ENCODE results near the gene ZC3HAV1.

ZC3HAV1 gene

DNA sequence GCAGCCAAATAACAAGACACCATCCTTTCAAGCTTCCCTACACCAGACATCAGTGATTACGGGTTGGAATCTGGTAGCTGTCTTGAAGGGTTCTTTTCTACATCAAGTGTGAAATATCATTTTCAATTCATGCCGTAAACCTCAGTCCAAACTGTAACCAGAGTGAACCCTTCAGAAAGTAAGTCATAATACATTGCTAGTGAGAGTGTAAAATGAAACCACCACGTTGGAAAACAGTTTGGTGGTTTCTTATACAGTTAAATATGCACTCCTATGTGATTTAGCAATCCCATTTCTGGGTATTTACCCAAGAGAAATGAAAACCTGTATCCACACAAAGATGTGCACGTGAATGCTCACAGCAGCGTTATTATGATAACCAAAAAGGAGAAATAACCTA, 48.1 kb downstream of the ZC3HAV1 start:
- ChIA-PET POLR2A (no interaction called here), CTCF (interaction anchor here (2.8 kb wide), 1 partner anchor 14 kb away, joined by 19 read pairs; no protein-coding TSS in a partner anchor)
- Histone ChIP-seq H3K27ac (ENCODE audit: extremely low read depth, low read depth, low read length) (no peak overlapping the region), H3K9me3 (ENCODE audit: control insufficient read depth, insufficient read depth, low read depth, low read length) (no peaks in the 10 kb centered on the region), H3K4me3 (ENCODE audit: low read depth, low read length) (no peak overlapping the region), H3K4me1 (ENCODE audit: control insufficient read depth, insufficient read depth, low read length) (no peaks in the 10 kb centered on the region), H3K36me3 (ENCODE audit: control insufficient read depth in 2 of 2, insufficient read depth in 1 of 2, low read length in 2 of 2) (peaks cover 8 to 82% of the 10 kb centered on the region in 2 experiments; a peak in 2 of 3 replicates)
- TF ChIP-seq ZNF366 (tag by site-specific recombination; conservative IDR thresholded peaks at IDR 0.05) (no peak), ZNF169 (tag by site-specific recombination; IDR thresholded peaks at IDR 0.05) (no peak), ZNF776 (tag by site-specific recombination; IDR thresholded peaks at IDR 0.05; ENCODE audit: borderline replicate concordance) (no peak), GLIS2 (tag by site-specific recombination; IDR thresholded peaks at IDR 0.05) (no peak), ZNF76 (tag by site-specific recombination; IDR thresholded peaks at IDR 0.05; ENCODE audit: borderline replicate concordance, low read depth) (no peak), ZNF843 (tag by site-specific recombination; IDR thresholded peaks at IDR 0.05) (no peak), ZNF350 (tag by site-specific recombination; IDR thresholded peaks at IDR 0.05) (no peak), ZNF792 (tag by site-specific recombination; IDR thresholded peaks at IDR 0.05) (no peak), ZNF416 (tag by site-specific recombination; IDR thresholded peaks at IDR 0.05) (no peak), ZBTB1 (tag by site-specific recombination; IDR thresholded peaks at IDR 0.05) (no peak), ZNF555 (tag by site-specific recombination; conservative IDR thresholded peaks at IDR 0.05) (no peak), ZNF133 (tag by site-specific recombination; IDR thresholded peaks at IDR 0.05) (no peak), ZNF530 (tag by site-specific recombination; IDR thresholded peaks at IDR 0.05; ENCODE audit: low read depth) (no peak)

DNA sequence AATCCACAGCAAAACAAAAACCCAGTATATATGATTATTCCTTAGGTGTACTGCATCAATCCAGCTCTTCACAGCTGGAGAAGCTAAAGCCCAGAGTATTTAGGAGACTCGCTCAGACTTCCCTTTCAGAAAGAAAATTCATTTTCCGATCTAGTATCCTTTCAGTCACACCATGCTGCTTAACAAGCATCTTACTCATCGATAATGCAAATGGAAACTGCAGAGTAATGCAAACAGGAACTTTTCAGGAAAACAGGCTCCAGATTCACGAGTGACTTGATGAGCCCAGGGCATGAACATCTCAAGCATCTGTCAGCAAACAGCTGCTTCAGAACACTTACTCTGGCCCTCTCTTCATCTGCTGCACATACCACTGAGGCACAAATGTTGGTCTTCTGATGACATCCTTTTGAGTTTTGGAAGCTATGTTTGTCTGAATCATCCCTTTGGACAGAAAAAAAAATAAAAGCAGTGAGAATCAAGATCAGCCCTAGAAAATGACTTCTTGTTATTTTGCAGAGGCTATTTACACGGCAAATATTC, 48.8 kb downstream of the ZC3HAV1 start:
- Histone ChIP-seq H3K9me3 (ENCODE audit: control insufficient read depth, insufficient read depth, low read depth, low read length) (no peaks in the 10 kb centered on the region), H3K4me3 (ENCODE audit: low read depth, low read length) (no peak overlapping the region), H3K36me3 (ENCODE audit: control insufficient read depth in 2 of 2, insufficient read depth in 1 of 2, low read length in 2 of 2) (peaks cover 8 to 80% of the 10 kb centered on the region in 2 experiments; a peak in 2 of 3 replicates), H3K4me1 (ENCODE audit: control insufficient read depth, insufficient read depth, low read length) (no peaks in the 10 kb centered on the region), H3K27ac (ENCODE audit: extremely low read depth, low read depth, low read length) (no peak overlapping the region)
- POLR2A ChIA-PET, result no interaction called here
- CTCF ChIA-PET, result interaction anchor here (2.8 kb wide), 1 partner anchor 14 kb away, joined by 19 read pairs; no protein-coding TSS in a partner anchor
- TF ChIP-seq ZBTB7A (tag by site-specific recombination; IDR thresholded peaks at IDR 0.05; ENCODE audit: low read depth) (no peak), ZNF394 (tag by site-specific recombination; IDR thresholded peaks at IDR 0.05; ENCODE audit: borderline replicate concordance) (no peak), ZNF660 (tag by site-specific recombination; IDR thresholded peaks at IDR 0.05) (no peak), MYNN (tag by site-specific recombination; IDR thresholded peaks at IDR 0.05; ENCODE audit: borderline replicate concordance) (no peak), FEZF1 (tag by site-specific recombination; IDR thresholded peaks at IDR 0.05) (no peak), ZFHX2 (tag by site-specific recombination; conservative IDR thresholded peaks at IDR 0.05) (no peak), GFI1B (tag by site-specific recombination; IDR thresholded peaks at IDR 0.05) (no peak), ZNF792 (tag by site-specific recombination; IDR thresholded peaks at IDR 0.05) (no peak), ZNF133 (tag by site-specific recombination; IDR thresholded peaks at IDR 0.05) (no peak), ZNF274 (IDR thresholded peaks at IDR 0.05; ENCODE audit: low read length) (no peak), ZNF274 (tag by site-specific recombination; IDR thresholded peaks at IDR 0.05; ENCODE audit: borderline replicate concordance) (no peak), SP2 (tag by site-specific recombination; IDR thresholded peaks at IDR 0.05) (no peak), KLF1 (tag by site-specific recombination; IDR thresholded peaks at IDR 0.05) (no peak)
- TF ChIP-seq, protein P1, sequence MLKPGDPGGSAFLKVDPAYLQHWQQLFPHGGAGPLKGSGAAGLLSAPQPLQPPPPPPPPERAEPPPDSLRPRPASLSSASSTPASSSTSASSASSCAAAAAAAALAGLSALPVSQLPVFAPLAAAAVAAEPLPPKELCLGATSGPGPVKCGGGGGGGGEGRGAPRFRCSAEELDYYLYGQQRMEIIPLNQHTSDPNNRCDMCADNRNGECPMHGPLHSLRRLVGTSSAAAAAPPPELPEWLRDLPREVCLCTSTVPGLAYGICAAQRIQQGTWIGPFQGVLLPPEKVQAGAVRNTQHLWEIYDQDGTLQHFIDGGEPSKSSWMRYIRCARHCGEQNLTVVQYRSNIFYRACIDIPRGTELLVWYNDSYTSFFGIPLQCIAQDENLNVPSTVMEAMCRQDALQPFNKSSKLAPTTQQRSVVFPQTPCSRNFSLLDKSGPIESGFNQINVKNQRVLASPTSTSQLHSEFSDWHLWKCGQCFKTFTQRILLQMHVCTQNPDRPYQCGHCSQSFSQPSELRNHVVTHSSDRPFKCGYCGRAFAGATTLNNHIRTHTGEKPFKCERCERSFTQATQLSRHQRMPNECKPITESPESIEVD (tag by site-specific recombination; IDR thresholded peaks at IDR 0.05), result no peak
- TF ChIP-seq, protein P2, sequence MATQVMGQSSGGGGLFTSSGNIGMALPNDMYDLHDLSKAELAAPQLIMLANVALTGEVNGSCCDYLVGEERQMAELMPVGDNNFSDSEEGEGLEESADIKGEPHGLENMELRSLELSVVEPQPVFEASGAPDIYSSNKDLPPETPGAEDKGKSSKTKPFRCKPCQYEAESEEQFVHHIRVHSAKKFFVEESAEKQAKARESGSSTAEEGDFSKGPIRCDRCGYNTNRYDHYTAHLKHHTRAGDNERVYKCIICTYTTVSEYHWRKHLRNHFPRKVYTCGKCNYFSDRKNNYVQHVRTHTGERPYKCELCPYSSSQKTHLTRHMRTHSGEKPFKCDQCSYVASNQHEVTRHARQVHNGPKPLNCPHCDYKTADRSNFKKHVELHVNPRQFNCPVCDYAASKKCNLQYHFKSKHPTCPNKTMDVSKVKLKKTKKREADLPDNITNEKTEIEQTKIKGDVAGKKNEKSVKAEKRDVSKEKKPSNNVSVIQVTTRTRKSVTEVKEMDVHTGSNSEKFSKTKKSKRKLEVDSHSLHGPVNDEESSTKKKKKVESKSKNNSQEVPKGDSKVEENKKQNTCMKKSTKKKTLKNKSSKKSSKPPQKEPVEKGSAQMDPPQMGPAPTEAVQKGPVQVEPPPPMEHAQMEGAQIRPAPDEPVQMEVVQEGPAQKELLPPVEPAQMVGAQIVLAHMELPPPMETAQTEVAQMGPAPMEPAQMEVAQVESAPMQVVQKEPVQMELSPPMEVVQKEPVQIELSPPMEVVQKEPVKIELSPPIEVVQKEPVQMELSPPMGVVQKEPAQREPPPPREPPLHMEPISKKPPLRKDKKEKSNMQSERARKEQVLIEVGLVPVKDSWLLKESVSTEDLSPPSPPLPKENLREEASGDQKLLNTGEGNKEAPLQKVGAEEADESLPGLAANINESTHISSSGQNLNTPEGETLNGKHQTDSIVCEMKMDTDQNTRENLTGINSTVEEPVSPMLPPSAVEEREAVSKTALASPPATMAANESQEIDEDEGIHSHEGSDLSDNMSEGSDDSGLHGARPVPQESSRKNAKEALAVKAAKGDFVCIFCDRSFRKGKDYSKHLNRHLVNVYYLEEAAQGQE (tag by site-specific recombination; IDR thresholded peaks at IDR 0.05), result no peak

Data from HEK293 (cell line).